T-cell (primary cell): ENCODE results near the gene HSDL1. TPM values are rescaled to one million over a fixed set of nuclear protein-coding genes. Genes with fewer than 3 reads are reported as not detected.

Experiments
- ATAC-seq, 4 experiments: fragments of 200-7000 bp in 3 of 4; fragments of 150-1000 bp in 1 of 4; cut with Tn5 transposase; replicated peaks in 1 of 4; 1 replicate in 3 of 4; 2 replicates in 1 of 4; pipeline ENCODE4 v1.10.0; 2021; ENCODE audit warnings: moderate library complexity in 3 of 4, mild to moderate bottlenecking in 2 of 4, moderate number of reproducible peaks in 1 of 4
- CTCF ChIA-PET, 2 donors: fragments of 300-600 bp; sonication (Branson Sonifier 250); formaldehyde crosslinking; loops; one replicate each; lab custom pipeline; 2022; ENCODE audit warnings: antibody characterized with exemption in 2 of 2; lab: Charles Lee
- POLR2A ChIA-PET, 2 donors: fragments of 300-600 bp; sonication (Branson Sonifier 250); formaldehyde crosslinking; loops; one replicate each; lab custom pipeline; 2022; ENCODE audit warnings: antibody characterized with exemption in 2 of 2; lab: Charles Lee
- DNase-seq, 35 experiments: peaks; one replicate each; pipeline versions ENCODE4 v3.0.0 to v3.0.0-alpha.2; 2013 to 2023
- H3K27ac ChIP-seq: one replicate; pipeline ENCODE4 v1.5.1; 2013; ENCODE audit warnings: low read length
- H3K27me3 ChIP-seq, 2 experiments: replicated peaks in 1 of 2; 1 replicate in 1 of 2; 2 replicates in 1 of 2; pipeline versions ENCODE4 v1.6.1 to v1.7.0; 2013; ENCODE audit warnings: low read length in 1 of 2, mixed read lengths in 1 of 2; ENCODE audit not compliant: control insufficient read depth in 2 of 2, insufficient read depth in 2 of 2; ENCODE audit errors: extremely low read depth in 1 of 2
- H3K36me3 ChIP-seq, 2 donors: 1 replicate in 1 of 2; 2 replicates in 1 of 2; pipeline versions ENCODE4 v1.6.1 to v1.7.0; 2013; ENCODE audit warnings: low read length in 1 of 2; ENCODE audit not compliant: control insufficient read depth in 2 of 2, insufficient read depth in 1 of 2; ENCODE audit errors: extremely low read depth in 1 of 2
- H3K4me1 ChIP-seq, 2 experiments: 1 replicate in 1 of 2; 2 replicates in 1 of 2; pipeline versions ENCODE4 v1.6.1 to v1.7.0; 2013; ENCODE audit warnings: low read length in 2 of 2, mixed read lengths in 1 of 2; ENCODE audit not compliant: insufficient read depth in 2 of 2, control insufficient read depth in 1 of 2; ENCODE audit errors: extremely low read depth in 1 of 2
- H3K4me3 ChIP-seq, 2 donors: 1 replicate in 1 of 2; 2 replicates in 1 of 2; pipeline versions ENCODE4 v1.5.1 to v1.7.0; 2013; ENCODE audit warnings: mild to moderate bottlenecking in 2 of 2, low read length in 1 of 2, moderate library complexity in 1 of 2; ENCODE audit not compliant: control insufficient read depth in 1 of 2; ENCODE audit errors: extremely low read depth in 1 of 2
- H3K9me3 ChIP-seq: 2 replicates; pipeline ENCODE4 v1.7.0; 2013
- H3K27ac Mint-ChIP-seq, 2 donors: one replicate each; pipeline ENCODE4 v1.8.0; 2020 to 2021; ENCODE audit warnings: mild to moderate bottlenecking in 2 of 2, mixed read lengths in 2 of 2
- H3K27me3 Mint-ChIP-seq, 2 donors: one replicate each; pipeline ENCODE4 v1.8.0; 2021 to 2022; ENCODE audit warnings: mixed read lengths in 2 of 2
- H3K36me3 Mint-ChIP-seq: one replicate; pipeline ENCODE4 v1.8.0; 2021; ENCODE audit warnings: mixed read lengths
- H3K4me1 Mint-ChIP-seq, 3 donors: one replicate each; pipeline ENCODE4 v1.8.0; 2020 to 2022; ENCODE audit warnings: mixed read lengths in 3 of 3, mild to moderate bottlenecking in 1 of 3
- H3K4me3 Mint-ChIP-seq, 3 donors: one replicate each; pipeline ENCODE4 v1.8.0; 2020 to 2022; ENCODE audit warnings: mild to moderate bottlenecking in 3 of 3, mixed read lengths in 3 of 3, moderate library complexity in 3 of 3
- H3K9me3 Mint-ChIP-seq, 3 donors: one replicate each; pipeline ENCODE4 v1.8.0; 2020 to 2022; ENCODE audit warnings: mixed read lengths in 3 of 3
- WGBS: methylation state at CpG from one replicate; pipeline ENCODE4 v1.1.5; 2013; ENCODE audit warnings: missing lambda C conversion rate; ENCODE audit not compliant: insufficient coverage; 5-methylcytosine and 5-hydroxymethylcytosine counted together
- total RNA-seq, 35 experiments: library from RNA in 6 of 35; stranded (reverse) in 6 of 35; fragments of 120-200 nt in 1 of 35; gene quantifications; one replicate each; pipeline versions ENCODE4 v1.2.1 to v1.2.4 and lab custom pipeline; 2013 to 2026

Gene HSDL1
- total RNA-seq, 5 donors from 2014 or later (not counting 1 experiment from before 2014, with no cell fraction given): 11.9 to 23.5 (median 20.4) TPM

DNA sequence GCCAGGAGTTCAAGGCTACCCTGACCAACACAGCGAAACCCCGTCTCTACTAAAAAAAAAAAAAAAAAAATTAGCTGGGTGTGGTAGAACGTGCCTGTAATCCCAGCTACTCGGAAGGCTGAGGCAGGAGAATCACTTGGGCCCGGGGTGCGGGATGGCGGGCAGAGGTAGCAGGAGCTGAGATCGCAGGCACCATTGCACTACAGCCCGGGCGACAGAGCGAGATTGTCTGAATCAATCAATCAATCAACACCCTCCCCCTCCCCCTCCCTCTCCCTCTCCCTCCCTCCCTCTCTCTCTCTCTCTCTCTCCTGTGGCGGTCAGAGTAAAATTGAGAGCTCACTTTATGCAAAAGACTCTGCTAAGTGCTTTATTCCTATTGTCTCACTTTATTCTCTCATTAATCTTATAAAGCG, 1.2 kb downstream of the HSDL1 start:
- Histone ChIP-seq H3K27me3 (peaks cover 4 to 14% of the 10 kb centered on the region in 2 experiments), H3K9me3 (no peaks in the 10 kb centered on the region), H3K4me1 (peaks cover 3 to 23% of the 10 kb centered on the region in 2 experiments), H3K27ac (no peak overlapping the region), H3K4me3 (peak overlapping the region; percentile 65 to 71), H3K36me3 (no peaks in the 10 kb centered on the region)
- ATAC-seq: no peak
- Mint-ChIP-seq H3K36me3 (peaks cover 7% of the 10 kb centered on the region), H3K4me1 (peaks cover 29 to 36% (median 34%) of the 10 kb centered on the region in 3 donors), H3K4me3 (peak overlapping the region; percentile 86 to 99 (median 95)), H3K27me3 (no peaks in the 10 kb centered on the region), H3K9me3 (no peaks in the 10 kb centered on the region), H3K27ac (peak overlapping the region in 1 of 2 donors; percentile 76)
- peak in 1 of 35 experiments; percentile 8 for DNase-seq
- WGBS: 59% methylated on average over 8 of the region's 13 CpGs
- ChIA-PET POLR2A (interaction anchor here (0.6 to 0.7 kb wide), 3 partner anchors 24 to 552 kb away, joined by 3 to 7 read pairs (median 3); partner anchors contain the start of gene MBTPS1 (in 1 of the 2)), CTCF (interaction anchor here (0.6 to 1.6 kb wide), 6 partner anchors 24 to 64 kb away, joined by 3 to 11 read pairs (median 4); partner anchors contain the start of gene TAF1C (in 2 of the 2))

DNA sequence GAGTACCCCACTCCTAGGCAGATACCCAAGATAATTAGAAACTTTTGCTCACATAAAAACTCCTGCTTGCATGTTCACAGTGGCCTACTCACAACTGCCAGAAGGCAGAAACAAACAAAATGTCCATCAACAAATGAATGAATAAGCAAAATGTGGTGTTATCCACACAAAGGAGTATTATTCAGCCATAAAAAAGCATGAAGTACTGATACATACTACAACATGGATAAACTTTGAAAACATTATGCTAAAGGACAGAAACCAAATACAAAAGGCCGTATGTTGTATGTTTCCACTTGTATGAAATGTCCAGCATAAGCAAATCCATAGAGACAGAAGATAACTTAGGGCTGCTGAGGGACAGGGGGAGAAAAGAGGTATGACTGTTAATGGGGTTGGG, 1.9 kb downstream of the HSDL1 start:
- H3K4me1 Mint-ChIP-seq: peaks cover 33 to 40% (median 39%) of the 10 kb centered on the region in 3 donors
- peak overlapping the region; percentile 61 to 99 (median 65) for H3K4me3 Mint-ChIP-seq
- H3K27ac ChIP-seq: no peak overlapping the region
- H3K9me3 Mint-ChIP-seq: no peaks in the 10 kb centered on the region
- H3K27me3 Mint-ChIP-seq: no peaks in the 10 kb centered on the region
- no peaks in the 10 kb centered on the region for H3K36me3 ChIP-seq
- CTCF ChIA-PET: interaction anchor here in 1 of 2 donors (0.9 to 1.0 kb wide), 2 partner anchors 44 to 63 kb away, joined by 3 to 4 read pairs; partner anchors contain the start of gene TAF1C
- 86% methylated on average over 1 of the region's 1 CpG for WGBS
- H3K27ac Mint-ChIP-seq: no peak overlapping the region
- ATAC-seq: no peak
- peaks cover 7% of the 10 kb centered on the region for H3K36me3 Mint-ChIP-seq
- no peak overlapping the region for H3K4me3 ChIP-seq
- no peaks in the 10 kb centered on the region for H3K9me3 ChIP-seq
- H3K4me1 ChIP-seq: peaks cover 3 to 25% of the 10 kb centered on the region in 2 experiments
- peaks cover 4 to 12% of the 10 kb centered on the region in 2 experiments for H3K27me3 ChIP-seq
- POLR2A ChIA-PET: no interaction called here
- DNase-seq: no peak

DNA sequence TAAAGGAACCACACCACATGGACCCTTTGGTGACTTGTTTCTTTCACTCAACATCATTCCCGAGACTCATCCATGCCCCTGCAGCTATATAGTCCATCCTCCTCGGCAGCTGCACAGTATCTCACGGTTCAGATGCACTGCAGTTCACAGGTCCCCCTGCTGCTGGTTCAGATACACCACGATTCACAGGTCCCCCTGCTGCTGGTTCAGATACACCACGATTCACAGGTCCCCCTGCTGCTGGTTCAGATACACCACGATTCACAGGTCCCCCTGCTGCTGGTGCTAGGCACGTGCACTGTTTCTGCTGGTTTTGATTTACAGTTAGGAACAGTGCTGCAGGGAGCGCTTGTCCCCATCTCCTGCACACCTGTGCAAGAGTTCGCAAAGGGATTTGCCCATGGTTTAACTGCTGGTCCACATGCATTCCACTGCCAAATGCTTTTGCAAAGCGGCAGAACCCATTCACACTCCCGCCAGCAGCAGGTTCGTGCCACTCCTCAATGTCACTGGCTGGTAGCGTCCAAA, 3.8 kb downstream of the HSDL1 start:
- Mint-ChIP-seq H3K4me3 (no peak overlapping the region), H3K36me3 (peaks cover 7% of the 10 kb centered on the region), H3K4me1 (peaks cover 40 to 51% (median 45%) of the 10 kb centered on the region in 3 donors), H3K9me3 (no peaks in the 10 kb centered on the region), H3K27me3 (no peaks in the 10 kb centered on the region), H3K27ac (no peak overlapping the region)
- CTCF ChIA-PET: interaction anchor here (0.7 to 1.3 kb wide), 4 partner anchors 9 to 1285 kb away, joined by 3 to 8 read pairs (median 4); no protein-coding TSS in a partner anchor
- DNase-seq (peak in 16 of 35 experiments; percentile 3 to 48 (median 9)), ATAC-seq (peak in 1 of 4 experiments; percentile 15)
- Histone ChIP-seq H3K9me3 (no peaks in the 10 kb centered on the region), H3K36me3 (no peaks in the 10 kb centered on the region), H3K27ac (no peak overlapping the region), H3K4me1 (peaks cover 3 to 25% of the 10 kb centered on the region in 2 experiments), H3K27me3 (peaks cover 2 to 5% of the 10 kb centered on the region in 2 experiments), H3K4me3 (no peak overlapping the region)
- POLR2A ChIA-PET: no interaction called here
- 61% methylated on average over 12 of the region's 13 CpGs for WGBS

DNA sequence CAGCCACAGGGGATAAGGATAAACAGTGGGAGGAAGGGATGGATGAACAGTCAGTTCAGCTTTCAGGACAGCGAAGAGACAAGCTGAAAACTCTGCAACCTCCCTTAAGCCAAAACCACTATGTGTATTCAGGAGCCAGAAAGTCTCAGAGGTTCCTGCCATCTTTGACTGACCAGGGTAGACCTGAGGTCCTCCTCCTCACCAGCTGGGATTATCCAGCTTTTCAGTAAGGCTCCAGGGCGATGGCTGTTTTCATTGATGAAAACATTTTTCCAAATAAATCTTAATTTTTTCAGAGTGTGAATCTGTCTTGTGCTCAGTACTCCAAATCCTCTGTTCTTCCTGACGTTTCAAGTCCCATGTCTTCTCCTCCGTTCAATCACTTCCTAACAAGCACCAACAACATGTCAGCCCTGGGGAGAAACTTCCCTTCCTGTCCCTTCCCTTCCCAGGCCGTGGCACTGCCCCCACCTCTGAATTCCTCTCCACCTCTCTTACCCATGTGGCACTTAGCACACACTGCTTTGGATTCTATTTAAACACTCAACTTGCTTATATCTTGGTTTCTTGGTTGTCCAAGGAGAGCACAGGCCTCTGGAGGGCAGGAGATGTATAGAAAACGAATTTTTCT, 5.2 kb downstream of the HSDL1 start:
- CTCF ChIA-PET: interaction anchor here in 1 of 2 donors (0.6 kb wide), 1 partner anchor 16 kb away, joined by 3 read pairs; no protein-coding TSS in a partner anchor
- WGBS: 76% methylated on average over 3 of the region's 6 CpGs
- Mint-ChIP-seq H3K27ac (no peak overlapping the region), H3K27me3 (no peaks in the 10 kb centered on the region), H3K4me1 (peaks cover 42 to 53% (median 45%) of the 10 kb centered on the region in 3 donors), H3K36me3 (peaks cover 7% of the 10 kb centered on the region), H3K4me3 (no peak overlapping the region), H3K9me3 (no peaks in the 10 kb centered on the region)
- no peak overlapping the region for H3K27ac ChIP-seq
- H3K9me3 ChIP-seq: no peaks in the 10 kb centered on the region
- ATAC-seq (no peak), DNase-seq (no peak)
- POLR2A ChIA-PET: no interaction called here
- H3K4me3 ChIP-seq: no peak overlapping the region
- H3K27me3 ChIP-seq: no peaks in the 10 kb centered on the region
- H3K4me1 ChIP-seq: peaks cover 3 to 18% of the 10 kb centered on the region in 2 experiments
- no peaks in the 10 kb centered on the region for H3K36me3 ChIP-seq

DNA sequence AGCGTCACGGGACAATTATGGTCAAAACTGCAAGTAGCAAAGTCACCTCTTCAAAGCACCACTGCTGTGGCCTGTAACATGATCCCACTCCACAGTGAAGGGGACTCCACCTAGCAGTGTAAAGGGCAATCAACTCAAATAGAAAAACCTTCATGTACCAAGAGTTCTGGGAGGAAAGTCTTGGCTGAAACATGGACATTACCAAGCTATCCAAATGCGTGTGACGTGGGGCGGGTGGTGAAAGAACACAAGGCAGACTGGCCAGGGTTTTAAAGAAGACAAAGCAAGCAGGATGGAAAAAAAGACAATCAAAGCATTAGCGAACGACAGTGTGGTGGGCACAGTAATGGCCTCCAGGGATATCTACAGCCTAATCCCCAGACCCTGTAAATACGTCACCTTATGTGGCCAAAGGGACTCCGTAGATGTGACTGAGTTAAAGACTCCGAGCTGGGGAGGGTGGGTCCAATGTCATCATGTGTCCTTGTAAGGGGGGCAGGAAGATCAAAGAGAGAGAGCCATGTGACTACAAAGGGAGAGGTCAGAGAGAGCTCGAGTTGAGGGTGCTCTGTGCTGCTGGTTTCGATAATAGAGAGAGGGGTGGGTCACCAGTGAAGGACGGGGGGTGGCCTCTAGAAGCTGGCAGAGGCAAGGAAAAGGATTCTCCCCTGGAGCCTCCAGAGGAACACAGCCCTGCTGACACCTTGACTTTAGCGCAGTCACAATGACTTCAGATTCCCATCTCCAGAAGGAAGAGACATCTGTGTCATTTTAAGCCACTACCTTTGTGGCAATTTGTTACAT, 6.0 kb downstream of the HSDL1 start:
- H3K4me1 ChIP-seq: peaks cover 1 to 14% of the 10 kb centered on the region in 2 experiments
- Mint-ChIP-seq H3K36me3 (peaks cover 7% of the 10 kb centered on the region), H3K27me3 (no peaks in the 10 kb centered on the region), H3K27ac (no peak overlapping the region), H3K4me3 (no peak overlapping the region), H3K9me3 (no peaks in the 10 kb centered on the region), H3K4me1 (peaks cover 38 to 49% (median 41%) of the 10 kb centered on the region in 3 donors)
- H3K36me3 ChIP-seq: no peaks in the 10 kb centered on the region
- H3K4me3 ChIP-seq: no peak overlapping the region
- DNase-seq: no peak
- WGBS: 63% methylated on average over 12 of the region's 14 CpGs
- CTCF ChIA-PET: interaction anchor here (0.6 kb wide), 2 partner anchors 11 to 16 kb away, joined by 3 to 8 read pairs; no protein-coding TSS in a partner anchor
- no peaks in the 10 kb centered on the region for H3K27me3 ChIP-seq
- POLR2A ChIA-PET: no interaction called here
- no peak overlapping the region for H3K27ac ChIP-seq
- peak in 2 of 4 experiments; percentile 24 to 38 for ATAC-seq
- H3K9me3 ChIP-seq: no peaks in the 10 kb centered on the region

DNA sequence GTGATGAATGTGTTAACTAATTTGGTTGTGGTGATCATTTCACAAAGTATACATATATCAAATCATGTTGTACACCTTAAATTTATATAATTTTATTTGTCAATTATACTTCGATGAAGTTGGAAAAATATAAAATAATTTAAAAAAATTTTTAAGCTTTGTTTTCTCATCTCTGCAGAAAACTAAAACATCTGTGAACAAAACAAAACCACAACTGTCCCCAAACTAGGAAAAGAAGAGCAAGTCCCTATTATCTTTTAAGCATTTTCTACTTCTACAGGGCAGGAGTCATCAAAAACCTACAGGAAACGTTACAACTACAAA, 6.5 kb downstream of the HSDL1 start:
- Mint-ChIP-seq H3K9me3 (no peaks in the 10 kb centered on the region), H3K4me3 (no peak overlapping the region), H3K27me3 (no peaks in the 10 kb centered on the region), H3K4me1 (peaks cover 35 to 48% (median 38%) of the 10 kb centered on the region in 3 donors), H3K36me3 (peaks cover 7% of the 10 kb centered on the region), H3K27ac (no peak overlapping the region)
- WGBS: 13% methylated on average over 1 of the region's 2 CpGs
- Histone ChIP-seq H3K27me3 (no peaks in the 10 kb centered on the region), H3K27ac (no peak overlapping the region), H3K9me3 (no peaks in the 10 kb centered on the region), H3K36me3 (no peaks in the 10 kb centered on the region), H3K4me1 (peaks cover 0 to 8% of the 10 kb centered on the region in 2 experiments), H3K4me3 (no peak overlapping the region)
- no peak for DNase-seq
- POLR2A ChIA-PET: no interaction called here
- CTCF ChIA-PET: interaction anchor here (0.6 to 0.7 kb wide), 2 partner anchors 11 to 25 kb away, joined by 3 to 8 read pairs; no protein-coding TSS in a partner anchor
- no peak for ATAC-seq
